Kidney (tissue), 14 donors: ENCODE measurements around the gene MBNL1. TPM values are rescaled to one million over a fixed set of nuclear protein-coding genes. Genes with fewer than 3 reads are reported as not detected.

Experiments
- DNase-seq, 5 donors: peaks; one replicate each; pipeline ENCODE4 v3.0.0-alpha.2; 2013 to 2020
- FAIRE-seq: peaks from 2 replicates; lab custom pipeline; 2012; peaks lifted over from hg19 to GRCh38; lab: Jason Lieb, UNC
- H3K27ac ChIP-seq, 2 donors: one replicate each; pipeline ENCODE4 v1.7.0; 2013; ENCODE audit warnings: low read depth in 2 of 2, low read length in 2 of 2, inconsistent platforms in 1 of 2
- H3K27me3 ChIP-seq: one replicate; pipeline ENCODE4 v1.7.1; 2013; ENCODE audit warnings: low read length, inconsistent platforms; ENCODE audit not compliant: control insufficient read depth, insufficient read depth
- H3K36me3 ChIP-seq, 3 donors: one replicate each; pipeline versions ENCODE4 v1.7.0 to v1.7.1; 2013; ENCODE audit warnings: low read length in 3 of 3, control low read depth in 1 of 3, inconsistent platforms in 1 of 3; ENCODE audit not compliant: insufficient read depth in 3 of 3, control insufficient read depth in 2 of 3
- H3K4me1 ChIP-seq, 3 donors: one replicate each; pipeline versions ENCODE4 v1.7.0 to v1.7.1; 2013; ENCODE audit warnings: low read length in 3 of 3, inconsistent platforms in 1 of 3, low read depth in 1 of 3; ENCODE audit not compliant: control insufficient read depth in 2 of 3, insufficient read depth in 2 of 3
- H3K4me3 ChIP-seq, 3 donors: one replicate each; pipeline versions ENCODE4 v1.7.0 to v1.8.1; 2013; ENCODE audit warnings: low read length in 3 of 3, control low read depth in 1 of 3, inconsistent platforms in 1 of 3
- H3K9ac ChIP-seq, 3 donors: one replicate each; pipeline versions ENCODE4 v1.7.0 to v1.7.1; 2013; ENCODE audit warnings: low read length in 3 of 3, control low read depth in 1 of 3, inconsistent platforms in 1 of 3
- H3K9me3 ChIP-seq, 3 donors: one replicate each; pipeline versions ENCODE4 v1.7.0 to v1.7.1; 2013; ENCODE audit warnings: low read length in 3 of 3, control low read depth in 1 of 3, inconsistent platforms in 1 of 3; ENCODE audit not compliant: control insufficient read depth in 2 of 3, insufficient read depth in 1 of 3
- CTCF ChIP-seq: IDR thresholded peaks from 3 replicates; pipeline ENCODE4 v1.5.1; 2012; ENCODE audit warnings: mild to moderate bottlenecking, moderate library complexity, borderline replicate concordance; ENCODE audit not compliant: insufficient read depth; ENCODE audit errors: extremely low read depth
- intact Hi-C: fragments of 100-400 bp; cut with DNase I; formaldehyde crosslinking; loops from one replicate; pipeline ENCODE4 v1.11.1; 2022
- polyA plus RNA-seq: library from polyadenylated mRNA; stranded (reverse); fragments of 350-450 nt; fragmentation: Illumina TruSeq; extraction: RNeasy Lipid Tissue Mini Kit (QIAGEN cat#74804); gene quantifications from one replicate; pipeline ENCODE4 v1.2.3, GENCODE V29; 2014; ENCODE audit warnings: low read depth, low replicate concordance; ENCODE audit not compliant: insufficient read depth
- total RNA-seq: library from RNA; stranded (reverse); fragmentation: NEBNext Ultra II Directional; extraction: Animal tissue kit (Norgen Biotek cat#: 25700); gene quantifications from one replicate; pipeline ENCODE4 v1.2.1, GENCODE V29; 2021
- donor health status: control.
- donor health status: control.
- donor health status: control.
- donor health status: control.
- donor health status: control.
- donor health status: DM: yes; HTN: yes; CAD: no.
- donor health status: Normal renal cell carcinoma (clear cell type).

MBNL1 gene
- total and polyA plus RNA-seq, 2 donors from 2014 or later = 22.0 to 167 TPM

DNA sequence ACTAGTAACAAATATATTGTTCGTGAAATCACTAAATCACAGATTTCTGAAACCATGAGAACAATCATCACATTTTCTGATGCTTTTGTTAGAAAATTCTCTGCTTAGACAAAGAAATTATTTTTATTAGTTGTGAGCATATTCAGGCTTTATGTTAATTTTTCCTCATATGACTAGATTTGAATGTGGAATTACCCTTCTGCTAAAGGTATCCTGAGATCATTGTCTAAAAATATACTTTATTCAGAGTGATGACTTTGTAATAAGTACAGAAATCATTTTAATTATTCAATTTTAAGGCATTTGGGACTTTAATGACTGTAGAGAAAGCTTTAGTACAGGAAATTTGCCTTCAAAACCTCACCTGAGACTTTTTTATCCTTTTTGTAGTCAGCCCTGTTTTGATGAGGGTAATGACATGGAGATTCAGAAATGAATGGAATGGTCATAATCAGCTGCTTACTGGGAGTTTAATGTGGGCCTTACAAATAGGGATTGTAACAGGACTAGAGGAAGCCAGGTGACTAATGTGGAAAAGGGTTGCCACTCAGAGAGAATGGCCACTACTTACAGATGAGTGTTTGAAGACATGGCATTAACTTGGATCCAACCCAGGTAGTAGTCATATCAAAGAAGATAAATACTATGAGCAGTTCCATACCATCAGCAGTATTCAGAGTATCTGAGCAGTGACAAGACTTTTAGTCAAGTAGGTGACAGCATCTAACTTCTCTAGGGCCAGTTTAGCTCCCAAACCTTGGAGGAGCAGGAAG lies 148.3 kb downstream of the MBNL1 start:
- DNase-seq (no peak), FAIRE-seq (no peak)
- H3K9ac ChIP-seq = no peak overlapping the region
- no peaks in the 10 kb centered on the region for H3K9me3 ChIP-seq
- no peaks in the 10 kb centered on the region for H3K4me1 ChIP-seq
- no peak overlapping the region for H3K27ac ChIP-seq
- H3K27me3 ChIP-seq = no peaks in the 10 kb centered on the region
- TF ChIP-seq CTCF = no peak
- H3K36me3 ChIP-seq = peaks cover 0 to 12% (median 3%) of the 10 kb centered on the region in 3 donors
- intact Hi-C loops = no loop called here
- no peak overlapping the region for H3K4me3 ChIP-seq

DNA sequence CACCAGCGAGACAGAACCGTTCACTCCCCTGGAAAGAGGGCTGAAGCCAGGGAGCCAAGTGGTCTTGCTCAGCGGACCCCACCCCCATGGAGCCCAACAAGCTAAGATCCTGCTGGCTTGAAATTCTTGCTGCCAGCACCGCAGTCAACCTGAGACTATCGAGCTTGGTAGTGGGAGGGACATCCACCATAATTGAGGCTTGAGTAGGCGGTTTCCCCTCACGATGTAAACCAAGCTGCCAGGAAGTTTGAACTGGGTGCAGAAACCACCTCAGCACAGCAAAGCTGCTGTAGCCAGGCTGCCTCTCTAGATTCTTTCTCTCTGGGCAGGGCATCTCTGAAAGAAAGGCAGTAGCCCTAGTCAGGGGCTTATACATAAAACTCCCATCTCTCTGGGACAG lies 151.0 kb downstream of the MBNL1 start:
- Histone ChIP-seq H3K9ac (no peak overlapping the region), H3K27ac (no peak overlapping the region), H3K36me3 (peaks cover 0 to 12% (median 3%) of the 10 kb centered on the region in 3 donors), H3K9me3 (no peaks in the 10 kb centered on the region), H3K27me3 (no peaks in the 10 kb centered on the region), H3K4me3 (no peak overlapping the region), H3K4me1 (no peaks in the 10 kb centered on the region)
- DNase-seq (no peak), FAIRE-seq (no peak)
- intact Hi-C loops = no loop called here
- TF ChIP-seq CTCF = no peak

DNA sequence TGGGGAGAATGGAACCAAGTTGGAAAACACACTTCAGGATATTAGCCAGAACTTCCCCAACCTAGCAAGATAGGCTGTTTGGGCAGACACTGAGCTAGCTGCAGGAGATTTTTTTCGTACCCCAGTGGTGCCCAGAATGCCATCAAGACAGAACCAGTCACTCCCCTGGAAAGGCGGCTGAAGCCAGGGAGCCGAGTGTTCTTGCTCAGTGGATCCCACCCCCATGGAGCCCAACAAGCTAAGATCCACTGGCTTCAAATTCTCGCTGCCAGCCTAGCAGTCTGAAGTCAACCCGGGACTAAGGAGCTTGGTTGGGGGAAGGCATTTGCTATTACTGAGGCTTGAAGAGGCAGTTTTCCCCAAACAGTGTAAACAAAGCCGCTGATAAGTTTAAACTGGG lies 152.4 kb downstream of the MBNL1 start:
- Histone ChIP-seq H3K4me3 (no peak overlapping the region), H3K9me3 (no peaks in the 10 kb centered on the region), H3K36me3 (peaks cover 0 to 12% (median 0%) of the 10 kb centered on the region in 3 donors), H3K4me1 (no peaks in the 10 kb centered on the region), H3K9ac (no peak overlapping the region), H3K27ac (no peak overlapping the region), H3K27me3 (no peaks in the 10 kb centered on the region)
- FAIRE-seq (no peak), DNase-seq (no peak)
- intact Hi-C loops = no loop called here
- TF ChIP-seq CTCF = no peak
